Left ventricle myocardium superior (tissue), 1 donor: ENCODE results near the gene ATP10D. TPM values are rescaled to one million over a fixed set of nuclear protein-coding genes. Genes with fewer than 3 reads are reported as not detected.
A peak's percentile ranks its signal among the peaks of the same experiment; 100 is the strongest.

Source experiments
- ATAC-seq: fragments of 200-7000 bp; cut with Tn5 transposase; one replicate; pipeline ENCODE4 v1.9.1; 2020; ENCODE audit warnings: mild to moderate bottlenecking, moderate library complexity
- DNase-seq: peaks from one replicate; pipeline ENCODE4 v3.0.0-alpha.2; 2020
- intact Hi-C: fragments of 100-400 bp; cut with micrococcal nuclease; formaldehyde crosslinking; loops from one replicate; pipeline ENCODE4 v1.11.0; 2022
- total RNA-seq: library from RNA; stranded (reverse); fragmentation: NEBNext Ultra II Directional; extraction: Animal tissue kit (Norgen Biotek cat#: 25700); gene quantifications from one replicate; pipeline ENCODE4 v1.2.1, GENCODE V29; 2021
- donor health status: DM: no; HTN: yes; CAD: no; lungs with severe emphysema.

Gene ATP10D
- total RNA-seq, 1 donor from 2014 or later, result 7.7 TPM

GRCh38 chr4:47562297-47562696 lies 77.2 kb downstream of the ATP10D start:
- ATAC-seq (no peak), DNase-seq (no peak)
- intact Hi-C loops, result loop anchor here (10.0 kb wide), 1 partner anchor 67 kb away; no protein-coding TSS in a partner anchor

DNA sequence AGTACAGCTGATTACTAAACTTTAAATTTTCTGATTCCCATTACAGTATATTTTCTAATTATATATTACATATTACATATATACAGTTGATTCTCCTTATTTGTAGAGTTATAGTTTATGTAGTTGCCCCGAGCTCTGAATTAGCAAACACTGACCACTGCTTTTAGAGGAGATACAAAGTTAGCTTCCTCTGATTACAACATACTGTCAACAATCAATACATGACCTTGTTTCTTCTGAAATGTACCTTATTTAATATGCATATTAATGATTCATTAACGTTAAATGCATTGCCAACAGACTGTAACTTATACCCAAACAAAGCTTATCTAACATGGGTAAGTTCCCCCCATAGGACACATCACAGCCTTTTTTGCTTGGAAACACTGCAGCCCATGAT lies 81.5 kb downstream of the ATP10D start:
- DNase-seq (no peak), ATAC-seq (no peak)
- intact Hi-C loops, result loop anchor here (10.0 kb wide), 1 partner anchor 72 kb away; no protein-coding TSS in a partner anchor

GRCh38 chr4:47566969-47567368 lies 81.9 kb downstream of the ATP10D start:
- intact Hi-C loops, result loop anchor here (10.0 kb wide), 1 partner anchor 72 kb away; no protein-coding TSS in a partner anchor
- DNase-seq, result no peak
- no peak for ATAC-seq

GRCh38 chr4:47567511-47567910 lies 82.4 kb downstream of the ATP10D start:
- DNase-seq, result no peak
- intact Hi-C loops, result loop anchor here (10.0 kb wide), 1 partner anchor 73 kb away; no protein-coding TSS in a partner anchor
- ATAC-seq, result no peak

GRCh38 chr4:47570816-47571215 lies 85.7 kb downstream of the ATP10D start:
- ATAC-seq (no peak), DNase-seq (no peak)
- intact Hi-C loops, result no loop called here

- DNase-seq, result no peak
- intact Hi-C loops, result no loop called here
- ATAC-seq, result no peak
Measured at GRCh38 chr4:47572981-47573380, 87.9 kb downstream of the ATP10D start.

DNA sequence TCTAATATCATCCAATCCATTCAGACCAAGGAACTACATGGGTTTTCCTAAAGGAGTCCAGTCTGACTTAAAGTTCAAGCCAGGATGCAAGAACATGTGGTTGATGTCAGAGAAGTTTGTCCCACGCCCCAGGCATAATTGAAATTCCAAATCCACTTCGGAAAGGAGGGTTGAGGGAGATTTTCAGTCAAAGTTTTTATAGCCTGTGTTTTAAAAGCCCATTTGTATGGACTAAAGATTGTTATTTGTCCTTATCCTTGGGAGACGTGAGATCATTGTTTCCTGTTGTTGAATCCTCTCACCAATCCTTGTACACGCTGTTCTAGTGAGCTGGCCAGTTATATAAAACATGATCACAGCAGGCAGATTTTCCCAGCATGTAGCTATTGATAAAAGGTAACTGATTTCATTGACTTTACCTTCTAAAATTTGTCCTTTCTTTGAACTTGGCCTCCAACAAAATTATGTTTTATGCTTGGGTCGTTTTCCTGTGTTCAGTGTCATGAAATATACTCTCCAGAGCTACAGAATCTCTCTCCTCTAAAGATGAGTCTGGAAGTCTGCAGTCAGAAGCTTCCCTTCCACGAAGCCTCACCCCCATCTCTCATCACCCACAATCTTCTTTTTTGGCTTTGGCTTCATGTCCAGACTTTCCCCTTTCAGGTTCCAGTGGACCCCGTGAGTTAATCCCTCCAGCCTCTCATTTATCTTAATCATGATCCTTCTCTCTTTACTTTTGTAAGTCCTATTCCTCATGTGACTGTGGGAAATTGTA lies 92.9 kb downstream of the ATP10D start:
- intact Hi-C loops, result no loop called here
- no peak for DNase-seq

GRCh38 chr4:47579235-47579634 lies 94.2 kb downstream of the ATP10D start:
- no peak for ATAC-seq

More for the DNA sequence above, 92.9 kb downstream of the ATP10D start:
- peak; percentile 97 for ATAC-seq

GRCh38 chr4:47590325-47590724 lies 105.2 kb downstream of the ATP10D start:
- DNase-seq (no peak), ATAC-seq (no peak)
- intact Hi-C loops, result no loop called here

More at GRCh38 chr4:47579235-47579634, 94.2 kb downstream of the ATP10D start:
- DNase-seq, result no peak
- intact Hi-C loops, result no loop called here

DNA sequence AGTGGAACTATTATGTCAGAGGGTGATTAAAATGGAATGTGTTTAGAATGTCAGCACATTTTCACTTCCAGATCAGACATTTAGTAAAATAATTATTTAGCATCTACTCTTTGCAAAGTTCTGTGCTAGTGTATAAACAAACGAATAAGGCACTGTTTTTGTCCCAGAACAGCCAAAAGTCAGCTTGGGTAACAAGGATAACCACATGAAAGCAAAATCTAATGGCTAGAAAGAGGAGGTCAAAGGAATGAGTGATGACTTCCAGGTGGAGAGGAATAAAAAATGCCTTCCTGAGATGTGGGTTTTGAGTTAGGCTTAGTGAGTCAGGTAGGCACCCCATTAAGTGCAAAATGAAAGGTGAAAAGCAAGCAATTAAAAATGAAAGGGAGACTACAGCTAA lies 112.6 kb downstream of the ATP10D start:
- intact Hi-C loops, result no loop called here
- ATAC-seq, result no peak
- DNase-seq, result no peak

DNA sequence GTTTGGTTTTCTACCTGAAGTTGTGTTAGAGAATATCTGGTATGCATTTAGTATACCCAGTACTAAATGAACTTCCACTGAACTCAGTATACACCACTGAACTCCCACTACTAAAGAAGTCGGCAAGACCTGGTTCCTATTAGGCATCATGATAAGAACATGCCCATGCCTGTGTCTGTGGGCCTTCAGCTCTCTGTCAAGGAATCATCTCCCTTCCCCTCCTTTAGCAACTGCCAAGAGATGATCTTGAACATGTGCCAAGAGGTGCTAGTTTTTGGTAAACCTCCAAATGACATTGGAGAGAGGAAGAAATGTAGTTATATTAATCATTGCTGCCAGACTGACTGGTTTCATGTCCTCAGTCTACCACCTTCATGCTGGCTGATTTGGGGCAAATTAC lies 113.2 kb downstream of the ATP10D start:
- ATAC-seq (peak; percentile 53), DNase-seq (no peak)
- intact Hi-C loops, result no loop called here

DNA sequence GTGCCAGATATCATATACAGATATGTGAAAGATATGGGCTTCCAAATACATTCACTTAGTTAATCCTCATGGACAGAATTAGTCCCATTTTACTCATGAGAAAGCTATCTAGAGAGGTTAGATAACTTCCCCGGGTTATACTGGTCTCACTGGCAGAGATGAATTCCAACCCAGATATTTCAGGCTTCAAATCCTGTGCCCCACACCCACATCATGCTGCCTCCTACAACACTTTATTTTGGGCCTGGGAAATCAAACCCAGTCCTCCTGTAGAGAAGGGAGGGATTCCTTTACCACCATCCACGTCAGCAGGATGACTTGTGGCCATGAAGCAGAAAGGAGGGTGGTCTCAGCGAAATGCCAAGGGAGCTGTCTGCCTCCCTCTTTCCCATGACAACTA lies 113.8 kb downstream of the ATP10D start:
- ATAC-seq, result peak; percentile 43
- no peak for DNase-seq
- intact Hi-C loops, result no loop called here

DNA sequence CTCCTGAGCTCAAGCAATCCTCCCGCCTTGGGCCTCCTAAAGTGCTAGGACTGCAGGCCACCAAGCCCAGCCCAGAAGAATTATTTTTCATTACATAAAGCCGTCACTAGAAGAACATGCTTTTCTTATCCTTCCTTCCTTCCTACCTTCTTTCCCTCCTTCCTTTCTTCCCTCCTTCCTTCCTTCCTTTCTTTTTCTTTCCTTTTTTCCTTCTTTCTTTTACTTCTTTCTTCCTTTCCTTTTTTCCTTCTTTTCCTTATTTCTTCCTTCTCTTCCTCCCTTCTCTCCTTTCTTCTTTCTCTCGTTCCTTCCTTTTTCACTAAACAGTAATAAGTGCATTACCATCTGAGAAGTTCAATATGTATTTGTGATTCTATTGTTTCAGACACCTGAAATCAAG lies 121.4 kb downstream of the ATP10D start:
- intact Hi-C loops, result no loop called here
- no peak for DNase-seq
- ATAC-seq, result no peak

- no peak for DNase-seq
- no peak for ATAC-seq
- intact Hi-C loops, result no loop called here
Measured at GRCh38 chr4:47612116-47613023, 127.3 kb downstream of the ATP10D start.

GRCh38 chr4:47615385-47615784 lies 130.3 kb downstream of the ATP10D start:
- ATAC-seq (no peak), DNase-seq (no peak)
- intact Hi-C loops, result no loop called here

DNA sequence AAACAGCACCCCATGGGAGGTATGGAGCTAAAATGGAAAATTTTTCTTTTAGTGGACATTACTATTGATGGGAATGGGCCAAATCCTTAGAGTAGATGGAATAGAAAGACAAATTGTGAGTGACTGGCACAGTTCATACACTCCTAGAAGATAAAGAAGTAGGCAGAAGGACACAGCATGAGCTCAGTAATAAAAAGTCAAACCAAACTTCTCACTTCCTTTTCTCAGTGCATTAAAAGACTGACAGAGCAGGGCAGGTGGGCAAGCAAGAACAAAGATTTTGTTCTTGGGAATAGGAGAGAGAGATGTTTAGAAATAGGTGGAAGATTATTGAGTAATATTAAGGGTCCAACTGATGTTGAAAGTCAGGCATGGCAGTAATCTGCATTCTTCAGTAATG lies 132.5 kb downstream of the ATP10D start:
- DNase-seq (no peak), ATAC-seq (no peak)
- intact Hi-C loops, result no loop called here

DNA sequence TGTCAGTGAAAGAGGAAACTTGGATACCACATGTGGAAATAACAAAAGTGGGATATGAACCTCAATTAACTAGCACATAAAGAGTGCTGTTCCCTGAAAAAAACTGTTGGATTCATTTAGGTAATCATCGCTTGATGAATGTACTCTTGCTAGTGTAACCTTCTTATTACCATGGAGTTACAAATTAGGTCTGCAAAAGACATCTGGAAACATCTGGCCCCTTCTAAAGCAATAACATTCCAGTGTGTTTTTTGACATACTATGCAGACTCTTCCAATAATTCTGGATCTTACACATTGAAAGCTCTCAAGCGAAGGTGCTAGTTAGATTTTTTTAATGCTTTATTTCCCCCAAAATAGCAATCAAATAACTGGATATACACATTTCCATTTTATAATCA lies 134.6 kb downstream of the ATP10D start:
- intact Hi-C loops, result no loop called here
- ATAC-seq (peak; percentile 55), DNase-seq (no peak)

- no peak for DNase-seq
- no peak for ATAC-seq
- intact Hi-C loops, result no loop called here
Measured at GRCh38 chr4:47621181-47621580, 136.1 kb downstream of the ATP10D start.

DNA sequence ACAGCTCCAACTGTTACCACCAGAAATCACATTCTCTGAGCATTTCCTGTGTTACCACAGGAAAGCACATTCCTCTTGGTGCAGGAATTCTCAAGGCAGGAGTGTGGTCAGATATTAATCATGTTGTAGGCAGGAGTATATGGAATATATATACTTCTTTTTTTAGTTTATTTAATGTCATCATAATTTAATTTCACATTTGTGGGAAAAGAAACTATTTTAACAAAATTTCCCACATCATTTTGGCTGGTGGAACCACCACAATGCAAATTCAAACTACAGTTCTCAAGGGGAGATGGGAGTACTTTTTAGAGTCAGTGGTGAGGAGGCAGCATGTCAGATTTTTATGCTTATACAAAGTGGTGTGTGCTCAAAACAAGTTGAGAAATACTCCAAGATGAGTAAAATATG lies 139.0 kb downstream of the ATP10D start:
- intact Hi-C loops, result no loop called here
- ATAC-seq, result no peak
- no peak for DNase-seq

DNA sequence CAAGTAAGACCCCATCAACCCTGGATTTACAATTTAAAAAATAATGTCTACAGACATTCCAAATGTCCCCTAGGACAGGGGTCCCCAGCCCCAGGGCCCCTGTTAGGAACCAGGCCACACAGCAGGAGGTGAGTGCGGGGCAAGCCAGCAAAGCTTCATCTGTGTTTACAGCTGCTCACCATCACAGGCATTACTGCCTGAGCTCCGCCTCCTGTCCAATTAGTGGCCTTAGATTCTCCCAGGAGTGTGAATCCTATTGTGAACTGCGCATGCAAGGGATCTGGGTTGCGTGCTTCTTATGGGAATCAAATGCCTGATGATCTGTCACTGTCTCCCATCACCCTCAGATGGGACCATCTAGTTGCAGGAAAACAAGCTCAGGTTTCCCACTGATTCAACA lies 146.1 kb downstream of the ATP10D start:
- DNase-seq, result no peak
- intact Hi-C loops, result no loop called here
- ATAC-seq, result no peak
